ENCODE measurements around the gene CCNI2.

- TF ChIP-seq, protein P1, sequence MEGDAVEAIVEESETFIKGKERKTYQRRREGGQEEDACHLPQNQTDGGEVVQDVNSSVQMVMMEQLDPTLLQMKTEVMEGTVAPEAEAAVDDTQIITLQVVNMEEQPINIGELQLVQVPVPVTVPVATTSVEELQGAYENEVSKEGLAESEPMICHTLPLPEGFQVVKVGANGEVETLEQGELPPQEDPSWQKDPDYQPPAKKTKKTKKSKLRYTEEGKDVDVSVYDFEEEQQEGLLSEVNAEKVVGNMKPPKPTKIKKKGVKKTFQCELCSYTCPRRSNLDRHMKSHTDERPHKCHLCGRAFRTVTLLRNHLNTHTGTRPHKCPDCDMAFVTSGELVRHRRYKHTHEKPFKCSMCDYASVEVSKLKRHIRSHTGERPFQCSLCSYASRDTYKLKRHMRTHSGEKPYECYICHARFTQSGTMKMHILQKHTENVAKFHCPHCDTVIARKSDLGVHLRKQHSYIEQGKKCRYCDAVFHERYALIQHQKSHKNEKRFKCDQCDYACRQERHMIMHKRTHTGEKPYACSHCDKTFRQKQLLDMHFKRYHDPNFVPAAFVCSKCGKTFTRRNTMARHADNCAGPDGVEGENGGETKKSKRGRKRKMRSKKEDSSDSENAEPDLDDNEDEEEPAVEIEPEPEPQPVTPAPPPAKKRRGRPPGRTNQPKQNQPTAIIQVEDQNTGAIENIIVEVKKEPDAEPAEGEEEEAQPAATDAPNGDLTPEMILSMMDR (conservative IDR thresholded peaks at IDR 0.05 in 1 of 2, IDR thresholded peaks at IDR 0.05 in 1 of 2; ENCODE audit: low read depth in 1 of 2, low read length in 2 of 2) = no peak
- no peak for TF ChIP-seq EZH2 (IDR thresholded peaks at IDR 0.05; ENCODE audit: low read length, missing control alignments)
These were observed 25.9 kb downstream of the CCNI2 start for GRCh38 chr5:132773114-132773513.
